Fibroblast of skin of right quadriceps (primary cell): Measurements from ENCODE around the gene TSTD1.
A peak's percentile ranks its signal among the peaks of the same experiment; 100 is the strongest.

Experiments used
- DNase-seq: peaks from one replicate; pipeline ENCODE4 v3.0.0-alpha.2; 2013

The TSTD1 gene

DNA sequence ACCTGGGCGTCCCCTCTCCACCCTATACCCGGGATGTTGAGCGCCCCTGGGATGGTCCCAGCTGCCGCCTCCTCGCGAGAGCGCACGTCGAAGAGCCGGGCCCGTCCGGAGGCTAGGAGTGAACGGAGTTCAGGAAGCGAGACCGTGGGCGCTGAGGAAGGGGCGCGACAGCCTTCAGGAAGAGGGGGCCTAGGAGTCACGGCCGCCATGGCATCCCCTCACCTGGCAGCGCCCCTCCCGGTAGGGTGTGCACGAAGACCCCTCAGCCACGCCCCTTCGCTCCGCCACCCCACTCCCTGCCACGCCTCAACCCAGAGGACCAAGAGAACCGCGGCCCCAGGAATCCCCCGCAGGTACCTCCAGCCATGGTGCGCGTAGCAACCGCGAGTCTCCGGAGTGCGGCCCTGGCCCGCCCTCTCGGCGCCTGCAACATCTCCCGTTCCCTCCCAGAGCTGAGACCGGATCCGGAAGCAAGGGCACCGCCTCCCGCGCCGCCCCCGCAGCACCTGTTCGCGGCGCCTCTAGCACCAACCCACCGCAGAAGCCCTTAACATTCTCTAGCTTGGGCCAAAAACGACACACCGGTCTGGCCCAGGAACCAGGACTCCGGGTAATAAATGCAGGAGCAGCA lies at the start of gene TSTD1:
Gene TSTD1, minus strand, starts transcription at position 442 of the 631 bp plus-strand sequence. Its CDS starts 75 bp downstream, at position 367.
- no peak for DNase-seq

DNA sequence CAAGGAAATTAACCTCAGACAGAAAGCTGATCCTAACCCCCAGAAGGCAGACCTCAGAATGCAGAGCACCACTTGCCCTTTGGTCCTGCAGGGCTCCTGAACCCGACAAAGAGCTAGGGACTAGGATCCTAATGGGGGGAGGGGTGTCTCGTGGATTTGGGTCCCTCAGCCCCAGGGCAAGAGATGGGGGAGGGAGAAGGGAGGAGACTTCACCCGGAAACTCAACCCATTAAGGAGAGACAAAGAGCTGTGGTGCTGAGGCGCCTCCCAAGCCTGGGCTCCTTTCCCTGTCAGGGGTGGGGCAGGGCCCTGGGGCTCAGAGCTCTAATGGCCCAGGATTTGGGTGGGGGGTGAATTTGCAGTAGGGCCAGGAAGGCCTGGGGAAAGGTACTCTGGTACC lies 47.7 kb upstream of the TSTD1 start:
- DNase-seq: no peak

- peak; percentile 42 for DNase-seq
Measured at GRCh38 chr1:161085165-161085564, 46.4 kb upstream of the TSTD1 start.

- DNase-seq: no peak
Measured at GRCh38 chr1:161084597-161084988, 45.8 kb upstream of the TSTD1 start.

DNA sequence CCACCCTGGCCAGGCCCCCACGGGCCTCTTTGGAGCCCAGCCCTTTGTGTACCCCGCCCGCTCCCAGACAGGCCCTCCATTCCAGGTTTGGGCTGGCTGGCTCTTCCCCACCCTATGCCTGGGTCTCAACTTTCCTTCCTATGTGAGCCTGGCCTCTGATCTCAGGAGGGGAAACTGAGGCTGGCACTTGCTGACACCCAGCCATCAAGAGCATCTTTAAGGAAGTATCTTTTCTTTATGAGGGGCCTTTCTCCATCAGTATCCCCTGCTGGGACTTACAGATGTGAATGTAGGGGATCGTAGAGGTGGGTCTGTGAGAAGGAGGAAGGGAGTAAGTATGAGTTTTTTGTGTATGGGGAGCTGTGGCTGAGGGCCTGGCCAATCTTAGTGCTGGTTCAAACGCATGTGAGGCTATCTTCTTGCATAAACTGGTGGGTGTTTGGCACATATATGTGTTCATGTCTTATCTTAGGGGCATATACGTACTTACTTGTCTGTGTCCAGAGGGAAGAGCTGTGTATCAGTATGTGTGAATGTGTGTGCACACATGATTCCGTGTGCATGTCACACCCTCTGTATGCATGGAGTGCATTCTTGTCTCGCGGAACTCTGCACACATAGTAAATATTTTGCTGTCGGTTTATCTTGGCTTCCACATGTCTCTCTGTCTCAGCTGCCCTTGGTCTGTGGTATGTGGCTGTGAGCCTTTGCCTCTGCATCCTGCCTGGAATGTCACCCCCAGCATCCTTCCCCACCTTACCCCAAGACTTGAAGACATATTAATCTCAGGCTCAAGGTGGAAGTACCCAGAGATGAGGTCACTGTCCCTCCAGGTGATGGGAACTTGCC lies 45.2 kb upstream of the TSTD1 start:
- DNase-seq: peak; percentile 15

- peak; percentile 77 for DNase-seq
Measured at GRCh38 chr1:161082996-161083747, 44.4 kb upstream of the TSTD1 start.

GRCh38 chr1:161082483-161082882 lies 43.7 kb upstream of the TSTD1 start:
- no peak for DNase-seq

GRCh38 chr1:161081519-161081918 lies 42.8 kb upstream of the TSTD1 start:
- no peak for DNase-seq

- peak; percentile 43 for DNase-seq
Measured at GRCh38 chr1:161080441-161081405, 42.0 kb upstream of the TSTD1 start.

GRCh38 chr1:161079436-161080110 lies 40.8 kb upstream of the TSTD1 start:
- no peak for DNase-seq

DNA sequence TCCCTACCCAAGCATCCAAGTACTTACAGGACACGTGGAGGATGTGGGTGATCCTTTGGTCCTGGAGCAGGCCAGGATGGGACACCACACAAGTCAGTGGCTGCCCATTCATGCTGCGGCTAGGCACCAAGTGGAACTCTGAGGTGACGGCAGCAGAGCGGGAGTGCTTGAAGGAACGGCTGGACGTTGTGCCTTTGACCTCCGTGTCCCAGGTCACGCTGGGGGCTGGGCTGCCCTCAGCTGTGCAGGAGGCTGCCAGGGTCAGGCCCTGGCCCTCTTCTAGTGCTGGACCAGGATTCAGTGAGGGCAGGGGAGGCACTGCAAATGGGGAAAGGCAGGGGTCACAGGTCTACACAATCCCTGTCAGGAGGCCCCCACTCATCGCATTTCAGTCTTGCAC lies 38.7 kb upstream of the TSTD1 start:
- DNase-seq: no peak

GRCh38 chr1:161076410-161076809 lies 37.6 kb upstream of the TSTD1 start:
- DNase-seq: no peak

DNA sequence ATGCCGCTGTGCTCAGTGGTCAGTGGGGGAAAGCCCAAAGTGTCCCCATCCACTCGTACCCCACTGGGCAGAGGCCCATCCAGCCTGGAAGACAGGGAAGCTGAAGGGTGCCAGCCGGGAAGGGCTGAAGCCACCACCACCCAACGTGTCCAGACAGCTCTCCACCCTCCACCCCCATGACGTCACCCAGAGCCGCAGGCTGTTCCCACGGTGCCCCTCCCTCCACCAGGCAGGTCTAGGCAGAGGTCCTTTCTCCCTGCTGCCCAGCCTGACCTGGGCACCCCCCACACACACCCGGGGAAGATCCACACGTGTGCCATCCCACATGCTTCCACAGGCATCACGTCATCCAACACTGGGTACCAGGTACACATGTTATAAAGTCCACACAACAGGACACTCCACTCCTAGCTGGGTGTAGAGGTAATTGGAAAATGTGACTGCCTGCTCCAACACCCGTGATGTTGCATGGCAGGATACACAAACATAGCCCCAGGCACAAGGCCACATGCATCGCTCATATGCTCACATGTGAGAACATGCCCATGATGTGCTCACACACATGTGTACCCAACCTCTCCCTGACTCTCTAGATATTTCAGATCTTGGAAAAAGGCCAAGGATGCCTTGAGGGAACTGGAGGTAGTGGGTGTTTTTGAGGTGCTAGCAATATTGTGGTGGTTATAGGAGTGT lies 36.1 kb upstream of the TSTD1 start:
- no peak for DNase-seq

DNA sequence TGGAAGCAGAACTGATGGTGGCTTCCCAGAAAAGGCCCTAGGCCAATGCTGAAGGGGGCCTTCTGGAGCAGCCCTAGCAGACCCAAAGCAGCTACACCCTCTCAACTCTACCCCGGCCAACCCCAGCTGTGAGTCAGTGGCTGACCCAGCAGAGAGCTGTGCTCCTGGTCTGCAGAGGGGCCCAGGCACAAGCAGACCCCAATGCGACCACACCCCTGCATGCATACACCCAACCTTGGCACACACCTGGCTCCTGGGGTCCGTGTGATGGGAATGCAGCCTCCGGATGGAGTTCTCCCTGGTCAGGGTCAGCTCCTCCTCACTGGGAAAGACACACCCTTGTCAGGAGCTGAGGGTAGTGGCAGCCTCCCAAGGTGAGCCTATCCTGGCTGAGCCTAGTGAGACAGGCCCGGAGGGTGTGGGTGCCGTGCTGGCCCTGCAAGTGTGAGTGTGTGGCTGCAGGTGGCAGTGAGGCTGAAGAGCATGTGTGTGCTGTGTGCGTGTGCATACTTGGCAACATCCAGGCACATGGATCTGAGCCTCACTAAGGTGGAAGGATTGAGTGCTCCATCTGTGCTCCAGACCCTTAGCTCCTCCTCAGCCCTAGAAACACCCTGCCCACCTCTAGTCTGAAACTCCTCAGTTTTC lies 34.8 kb upstream of the TSTD1 start:
- no peak for DNase-seq

GRCh38 chr1:161072751-161073449 lies 34.1 kb upstream of the TSTD1 start:
- DNase-seq: no peak

- peak; percentile 29 for DNase-seq
Measured at GRCh38 chr1:161071886-161072371, 33.2 kb upstream of the TSTD1 start.

GRCh38 chr1:161070761-161071160 lies 32.0 kb upstream of the TSTD1 start:
- DNase-seq: no peak

GRCh38 chr1:161069731-161070270 lies 31.0 kb upstream of the TSTD1 start, which contains the start of gene ARHGAP30:
Gene ARHGAP30 (minus strand): TSS chr1:161069891. CDS start chr1:161069624, 267 bp downstream.
- no peak for DNase-seq

DNA sequence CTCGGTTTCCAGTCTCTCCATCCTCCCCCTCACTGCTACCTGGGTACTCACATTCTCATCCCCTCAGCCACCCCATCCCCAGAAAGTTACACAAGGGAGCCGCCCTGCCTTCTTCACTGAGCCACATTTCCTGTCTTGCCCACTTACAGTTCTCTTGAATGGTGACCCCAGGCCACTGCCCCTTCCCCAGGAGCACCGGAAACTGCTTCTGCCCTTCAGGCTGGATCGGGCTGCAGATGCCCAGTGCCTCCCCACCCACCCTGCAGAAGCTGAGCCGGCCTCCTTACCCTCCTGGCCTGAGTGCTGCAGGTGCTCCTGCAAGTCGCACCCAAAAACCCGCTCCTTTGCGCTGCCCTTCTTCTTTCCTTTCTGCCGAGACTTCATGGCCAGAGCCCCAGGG lies 30.5 kb upstream of the TSTD1 start:
- DNase-seq: no peak
